ENCODE measurements around the gene IFITM5.

IFITM5 gene

GRCh38 chr11:282171-282570 is 17.2 kb downstream of the IFITM5 start:
- no peak for DNase-seq

- DNase-seq, result peak; percentile 47
Measured at GRCh38 chr11:281486-282161, 17.7 kb downstream of the IFITM5 start.

DNA sequence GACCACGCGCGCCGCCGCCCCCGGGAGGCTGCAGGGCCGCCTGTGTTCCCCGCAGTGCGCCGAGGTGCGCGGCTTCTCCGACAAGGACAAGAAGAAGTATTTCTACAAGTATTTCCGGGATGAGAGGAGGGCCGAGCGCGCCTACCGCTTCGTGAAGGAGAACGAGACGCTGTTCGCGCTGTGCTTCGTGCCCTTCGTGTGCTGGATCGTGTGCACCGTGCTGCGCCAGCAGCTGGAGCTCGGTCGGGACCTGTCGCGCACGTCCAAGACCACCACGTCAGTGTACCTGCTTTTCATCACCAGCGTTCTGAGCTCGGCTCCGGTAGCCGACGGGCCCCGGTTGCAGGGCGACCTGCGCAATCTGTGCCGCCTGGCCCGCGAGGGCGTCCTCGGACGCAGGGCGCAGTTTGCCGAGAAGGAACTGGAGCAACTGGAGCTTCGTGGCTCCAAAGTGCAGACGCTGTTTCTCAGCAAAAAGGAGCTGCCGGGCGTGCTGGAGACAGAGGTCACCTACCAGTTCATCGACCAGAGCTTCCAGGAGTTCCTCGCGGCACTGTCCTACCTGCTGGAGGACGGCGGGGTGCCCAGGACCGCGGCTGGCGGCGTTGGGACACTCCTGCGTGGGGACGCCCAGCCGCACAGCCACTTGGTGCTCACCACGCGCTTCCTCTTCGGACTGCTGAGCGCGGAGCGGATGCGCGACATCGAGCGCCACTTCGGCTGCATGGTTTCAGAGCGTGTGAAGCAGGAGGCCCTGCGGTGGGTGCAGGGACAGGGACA is 18.4 kb downstream of the IFITM5 start:
- peak; percentile 58 for DNase-seq

- DNase-seq, result peak; percentile 63
Measured at GRCh38 chr11:279966-280705, 19.2 kb downstream of the IFITM5 start.

- peak; percentile 39 for DNase-seq
Measured at GRCh38 chr11:279040-279965, 20.0 kb downstream of the IFITM5 start.

DNA sequence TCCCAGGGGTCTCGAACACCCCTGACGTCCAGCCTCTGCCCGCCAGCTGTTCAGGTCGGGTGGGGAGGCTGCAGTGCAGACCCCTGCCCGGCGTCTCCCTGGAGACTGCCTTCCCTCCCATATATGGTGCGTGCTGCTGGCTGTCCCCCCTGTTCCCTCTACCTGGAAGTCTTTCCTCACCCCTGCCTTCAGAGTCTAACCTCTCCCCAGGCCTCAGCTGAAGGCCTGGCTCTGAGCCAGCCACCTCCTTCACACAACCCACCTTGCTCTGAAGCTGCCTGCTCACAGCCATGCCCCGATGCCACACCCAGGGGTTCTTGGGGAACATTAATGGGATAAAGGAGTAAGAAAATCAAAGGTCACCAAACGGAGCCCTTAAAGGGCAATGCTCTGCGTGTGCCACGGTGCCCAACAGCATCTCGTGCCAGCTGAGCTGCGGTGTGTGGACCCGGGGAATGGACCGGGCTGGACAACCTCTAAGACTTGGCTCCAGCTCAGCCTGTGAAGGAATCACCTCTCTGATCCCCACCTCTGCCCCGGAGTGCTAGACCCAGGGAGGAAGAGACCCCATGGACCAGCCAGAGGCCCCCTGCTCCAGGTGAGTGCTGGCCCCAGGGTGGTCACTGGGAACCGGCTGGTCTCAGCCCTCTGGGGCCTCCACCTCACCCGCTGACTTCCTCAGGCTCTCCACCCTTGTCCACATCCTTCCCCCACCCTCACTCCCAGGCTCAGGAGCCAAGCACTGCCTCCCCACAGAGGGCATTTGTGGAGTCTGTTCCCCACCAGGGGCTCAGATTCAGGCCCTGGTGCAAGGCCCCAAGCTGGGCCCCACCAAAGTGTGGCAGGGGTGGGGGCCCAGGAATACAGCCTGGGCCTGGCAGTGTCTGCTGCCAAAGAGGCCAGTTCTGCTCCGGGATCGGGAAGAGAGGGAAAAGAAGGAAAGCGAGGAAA is 21.1 kb downstream of the IFITM5 start, which contains the start of gene NLRP6:
NLRP6 (plus strand) TSS at position 407 of the 951 bp plus-strand sequence; CDS start at position 570, 163 bp downstream.
- no peak for DNase-seq

DNA sequence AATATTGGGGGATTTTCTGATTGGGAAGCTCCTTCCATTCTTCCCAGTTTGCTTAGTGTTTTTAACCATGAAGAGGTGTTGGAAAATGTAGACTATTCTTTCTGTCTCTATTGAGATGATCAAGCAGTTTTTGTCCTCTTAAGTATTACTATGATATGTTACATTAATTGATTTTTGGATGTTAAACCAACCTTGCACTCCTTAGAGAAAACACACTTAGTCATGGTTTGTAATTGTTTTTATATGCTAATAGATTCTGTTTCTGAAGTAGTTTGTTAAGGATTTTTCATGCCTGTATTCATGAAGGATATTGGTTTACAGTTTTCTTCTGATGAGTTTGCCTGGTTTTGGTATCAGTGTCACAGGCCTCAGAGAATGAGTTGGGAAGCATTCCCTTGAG is 23.1 kb downstream of the IFITM5 start:
- DNase-seq, result no peak

DNA sequence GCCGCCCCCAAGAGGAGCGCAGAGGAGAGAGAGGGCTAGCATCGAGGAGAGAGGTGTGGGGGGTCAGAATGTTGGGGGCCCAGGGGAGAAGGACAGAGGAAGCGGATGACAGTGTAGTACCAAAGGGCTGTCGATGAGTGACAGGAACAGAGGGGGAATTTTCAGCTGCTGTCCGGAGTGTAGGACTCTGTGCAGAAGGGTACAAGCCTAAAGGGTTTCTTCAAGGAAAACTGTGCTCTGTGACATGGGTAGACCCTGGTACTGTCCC is 26.5 kb downstream of the IFITM5 start:
- no peak for DNase-seq

DNA sequence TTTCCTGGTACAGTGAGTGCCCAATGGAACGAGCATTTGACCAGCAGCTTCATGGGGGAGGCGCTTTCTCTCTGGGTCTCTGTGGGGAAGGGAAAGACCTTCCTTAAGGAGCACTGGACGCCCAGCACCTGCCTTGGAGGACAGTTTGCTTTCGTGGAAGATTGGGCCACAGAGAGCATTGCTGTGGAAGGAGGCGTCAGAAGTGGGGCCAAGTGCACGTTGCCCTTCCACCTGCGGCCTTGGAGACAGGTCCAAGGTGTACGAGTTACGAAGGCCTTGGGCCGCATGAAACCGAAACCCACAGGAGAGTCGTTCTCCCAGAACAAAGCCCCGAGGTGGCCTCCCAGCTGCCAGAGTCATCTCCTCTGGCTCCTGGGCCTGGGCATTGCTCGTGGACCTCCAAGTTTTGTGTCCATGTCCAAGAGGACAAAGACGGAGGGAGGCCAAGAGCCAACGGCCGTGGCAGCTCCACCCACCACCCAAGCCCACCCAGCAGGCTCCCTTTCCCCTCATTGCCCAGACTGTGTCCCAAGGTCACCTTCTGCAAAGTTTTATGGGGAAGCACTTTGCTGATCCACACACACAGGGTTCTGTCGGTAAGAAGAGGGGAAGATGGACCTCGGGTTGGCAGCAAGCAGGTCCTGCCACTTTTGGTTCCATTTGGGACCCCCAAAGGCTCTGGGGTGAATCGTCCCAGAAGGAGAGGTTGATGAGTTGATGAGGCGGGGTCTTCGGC is 27.0 kb downstream of the IFITM5 start:
- DNase-seq, result no peak

DNA sequence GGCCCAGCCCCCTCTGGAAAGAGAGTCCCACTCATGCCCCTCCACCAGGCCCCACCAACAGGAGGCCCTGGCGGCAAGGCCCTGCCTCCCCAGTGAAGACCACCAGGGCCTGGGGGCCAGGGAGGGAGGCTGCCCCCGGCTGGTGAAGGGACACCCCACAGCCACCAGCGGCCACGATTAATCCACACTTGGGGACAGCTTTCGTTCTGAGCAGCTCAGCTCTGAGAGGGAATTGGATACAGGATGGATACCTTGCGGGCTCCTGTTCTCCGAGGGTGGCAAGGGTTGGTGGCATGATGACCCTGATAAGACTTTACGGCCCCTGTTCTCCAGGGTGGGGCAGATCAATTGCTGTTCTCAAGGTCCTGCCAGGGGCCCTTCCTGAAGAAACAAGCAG is 28.0 kb downstream of the IFITM5 start:
- no peak for DNase-seq

DNA sequence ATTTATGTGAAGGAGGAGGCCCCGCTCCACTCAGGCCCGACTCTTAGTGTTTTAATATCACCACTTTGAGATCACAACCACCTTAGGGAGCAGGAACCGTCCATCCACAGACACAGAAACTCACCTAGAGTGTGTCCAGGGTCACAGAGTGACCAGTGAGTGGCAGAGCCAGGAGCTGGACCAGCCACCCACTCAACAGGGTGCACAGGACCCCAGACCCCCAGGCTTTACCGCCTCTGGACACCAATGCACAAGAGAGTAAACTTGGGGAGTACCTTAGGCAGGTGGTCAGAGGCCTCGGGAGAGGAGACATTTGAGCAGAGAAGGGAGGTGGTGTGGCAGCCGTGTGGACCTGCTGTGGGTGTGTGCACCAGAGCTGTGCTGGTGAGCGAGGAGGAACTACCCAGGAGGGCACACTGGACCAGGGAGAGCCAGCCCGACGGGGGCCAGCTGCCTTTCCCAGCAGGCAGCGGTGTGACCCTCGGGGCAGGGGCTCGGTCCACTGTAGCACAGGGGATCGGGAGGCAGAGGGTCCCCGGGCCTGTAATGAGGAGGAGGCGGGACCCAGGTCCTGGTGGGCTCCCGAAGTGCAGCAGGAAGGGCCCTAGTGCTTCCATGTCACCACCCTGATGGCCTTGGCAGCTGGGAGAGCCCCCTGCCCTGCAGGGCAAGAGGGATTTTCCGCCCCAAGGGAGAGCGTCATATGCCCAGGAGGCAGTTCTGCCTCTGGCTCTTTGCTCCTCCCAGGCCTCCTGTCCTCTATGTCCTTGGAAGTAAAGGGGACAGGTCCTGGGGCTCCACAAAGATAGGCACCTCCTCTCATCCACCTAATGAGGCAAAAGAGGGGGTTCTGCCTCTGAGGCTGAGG is 28.6 kb downstream of the IFITM5 start:
- DNase-seq, result no peak

- DNase-seq, result no peak
Measured at GRCh38 chr11:269146-269890, 30.0 kb downstream of the IFITM5 start.

- peak; percentile 68 for DNase-seq
Measured at GRCh38 chr11:268716-269145, 30.6 kb downstream of the IFITM5 start.

- no peak for DNase-seq
Measured at GRCh38 chr11:267491-267994, 31.8 kb downstream of the IFITM5 start.

- DNase-seq, result no peak
Measured at GRCh38 chr11:266676-267439, 32.5 kb downstream of the IFITM5 start.

GRCh38 chr11:261624-262023 is 37.7 kb downstream of the IFITM5 start:
- DNase-seq, result no peak

DNA sequence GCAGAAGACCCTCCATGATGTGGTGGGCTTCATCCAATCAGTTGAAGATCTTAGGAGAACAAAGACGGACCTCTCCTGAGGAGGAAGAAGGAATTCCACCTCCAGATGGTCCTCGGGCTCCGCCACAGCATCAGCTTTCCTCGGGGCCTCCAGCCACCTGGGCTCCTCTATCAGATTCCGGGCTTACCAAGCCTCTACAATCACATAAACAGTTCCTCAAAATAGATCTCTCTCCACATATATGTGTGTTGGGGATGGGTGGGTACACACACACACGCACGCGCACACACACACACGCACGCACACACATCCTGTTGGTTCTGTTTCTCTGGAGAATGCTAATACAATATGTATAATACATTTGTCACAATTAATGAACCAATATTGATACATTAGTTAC is 39.9 kb downstream of the IFITM5 start:
- no peak for DNase-seq
